Activated CD8-positive, alpha-beta T cell treated with anti-CD3 and anti-CD28 coated beads for 36 hours (primary cell): ENCODE data around the gene GGPS1. TPM values are rescaled to one million over a fixed set of nuclear protein-coding genes. Genes with fewer than 3 reads are reported as not detected.
A peak's percentile ranks its signal among the peaks of the same experiment; 100 is the strongest.
"Not testable (repeated sequence)": the region's sequence is repeated elsewhere in the genome, so short reads cannot be mapped to it uniquely, and the experiment has no call there.

Experiments
- ATAC-seq: fragments of 200-7000 bp; cut with Tn5 transposase; one replicate; pipeline ENCODE4 v1.10.0; 2021; ENCODE audit warnings: mild to moderate bottlenecking, moderate library complexity
- CTCF ChIA-PET: fragments of 350-600 bp; sonication (Branson Sonifier 250); formaldehyde crosslinking; loops from one replicate; lab custom pipeline; 2021; ENCODE audit warnings: antibody characterized with exemption; lab: Charles Lee
- POLR2A ChIA-PET: fragments of 350-600 bp; sonication (Branson Sonifier 250); formaldehyde crosslinking; loops from one replicate; lab custom pipeline; 2021; ENCODE audit warnings: antibody characterized with exemption; lab: Charles Lee
- DNase-seq: peaks from one replicate; pipeline ENCODE4 v3.0.0-alpha.2; 2020
- H3K27ac Mint-ChIP-seq: one replicate; pipeline ENCODE4 v1.8.0; 2021; ENCODE audit warnings: mild to moderate bottlenecking, mixed read lengths
- H3K27me3 Mint-ChIP-seq: one replicate; pipeline ENCODE4 v1.8.0; 2021; ENCODE audit warnings: mixed read lengths
- H3K36me3 Mint-ChIP-seq: one replicate; pipeline ENCODE4 v1.8.0; 2021; ENCODE audit warnings: low read depth, mixed read lengths
- H3K4me1 Mint-ChIP-seq: one replicate; pipeline ENCODE4 v1.8.0; 2021; ENCODE audit warnings: low read depth, mixed read lengths
- H3K4me3 Mint-ChIP-seq: one replicate; pipeline ENCODE4 v1.8.0; 2021; ENCODE audit warnings: mild to moderate bottlenecking, moderate library complexity, mixed read lengths
- H3K9me3 Mint-ChIP-seq: one replicate; pipeline ENCODE4 v1.8.0; 2021; ENCODE audit warnings: mixed read lengths
- CTCF ChIP-seq: fragments of 200-600 bp; IDR thresholded peaks from one replicate; pipeline ENCODE4 v1.8.0; 2022; ENCODE audit warnings: antibody characterized with exemption, mild to moderate bottlenecking
- intact Hi-C: fragments of 100-400 bp; cut with micrococcal nuclease; formaldehyde crosslinking; loops from one replicate; pipeline ENCODE4 v1.10.0; 2022
- total RNA-seq, 2 experiments: library from RNA; stranded (reverse); gene quantifications; one replicate each; pipeline ENCODE4 v1.2.3, GENCODE V29; 2021

The GGPS1 gene
- total RNA-seq, 2 experiments from 2014 or later = 35.4 to 37.8 TPM

- Mint-ChIP-seq H3K27ac (no peak overlapping the region), H3K4me3 (peak overlapping the region; percentile 95), H3K27me3 (no peaks in the 10 kb centered on the region), H3K36me3 (peaks cover 5% of the 10 kb centered on the region), H3K4me1 (peaks cover 22% of the 10 kb centered on the region), H3K9me3 (no peaks in the 10 kb centered on the region)
- DNase-seq (no peak), ATAC-seq (no peak)
- POLR2A ChIA-PET = interaction anchor here (0.7 to 1.2 kb wide), 2 partner anchors 11 to 44 kb away, joined by 3 read pairs; no protein-coding TSS in a partner anchor
- no peak for TF ChIP-seq CTCF
- intact Hi-C loops = loop anchor here (5.0 kb wide), 1 partner anchor 36 kb away; no protein-coding TSS in a partner anchor
- CTCF ChIA-PET = no interaction called here
These were observed 40.1 kb downstream of the GGPS1 start for GRCh38 chr1:235368428-235368827.

- ChIA-PET CTCF (interaction anchor here (1.1 kb wide), 1 partner anchor 117 kb away, joined by 5 read pairs; no protein-coding TSS in a partner anchor), POLR2A (no interaction called here)
- no peak overlapping the region for H3K27ac Mint-ChIP-seq
- no peak for DNase-seq
- H3K4me1 Mint-ChIP-seq = peaks cover 22% of the 10 kb centered on the region
- H3K27me3 Mint-ChIP-seq = no peaks in the 10 kb centered on the region
- no peaks in the 10 kb centered on the region for H3K9me3 Mint-ChIP-seq
- peak overlapping the region; percentile 24 for H3K4me3 Mint-ChIP-seq
- intact Hi-C loops = loop anchor here (5.0 kb wide), 1 partner anchor 38 kb away; no protein-coding TSS in a partner anchor
- ATAC-seq = no peak
- no peak for TF ChIP-seq CTCF
- H3K36me3 Mint-ChIP-seq = peaks cover 9% of the 10 kb centered on the region
These were observed 41.4 kb downstream of the GGPS1 start for GRCh38 chr1:235369802-235370201.

GRCh38 chr1:235375919-235376605, 47.7 kb downstream of the GGPS1 start:
- ATAC-seq = no peak
- no peak for TF ChIP-seq CTCF
- ChIA-PET POLR2A (interaction anchor here (0.9 kb wide), 1 partner anchor 9 kb away, joined by 3 read pairs; the partner anchor contains the start of gene TBCE), CTCF (interaction anchor here (1.4 to 4.0 kb wide), 2 partner anchors 9 to 40 kb away, joined by 3 to 18 read pairs; partner anchors contain the start of gene TBCE)
- Mint-ChIP-seq H3K27ac (no peak overlapping the region), H3K36me3 (peaks cover 18% of the 10 kb centered on the region), H3K4me1 (peaks cover 9% of the 10 kb centered on the region), H3K27me3 (no peaks in the 10 kb centered on the region), H3K4me3 (no peak overlapping the region), H3K9me3 (no peaks in the 10 kb centered on the region)
- intact Hi-C loops = no loop called here
- DNase-seq = no peak

GRCh38 chr1:235378134-235378735, 49.9 kb downstream of the GGPS1 start:
- H3K4me1 Mint-ChIP-seq, H3K9me3 Mint-ChIP-seq, H3K27ac Mint-ChIP-seq, H3K27me3 Mint-ChIP-seq, intact Hi-C loops, DNase-seq, POLR2A ChIA-PET, H3K4me3 Mint-ChIP-seq, ATAC-seq: not testable (repeated sequence)
- CTCF ChIA-PET = interaction anchor here (4.0 kb wide), 1 partner anchor 38 kb away, joined by 18 read pairs; no protein-coding TSS in a partner anchor
- H3K36me3 Mint-ChIP-seq = peaks cover 25% of the 10 kb centered on the region

- H3K4me3 Mint-ChIP-seq, DNase-seq, H3K27ac Mint-ChIP-seq, H3K9me3 Mint-ChIP-seq, POLR2A ChIA-PET, CTCF ChIA-PET, H3K27me3 Mint-ChIP-seq, H3K4me1 Mint-ChIP-seq, intact Hi-C loops, ATAC-seq: not testable (repeated sequence)
- H3K36me3 Mint-ChIP-seq = peaks cover 25% of the 10 kb centered on the region
These were observed 53.8 kb downstream of the GGPS1 start for GRCh38 chr1:235381955-235382739.

- CTCF ChIA-PET, H3K27ac Mint-ChIP-seq, intact Hi-C loops, H3K4me1 Mint-ChIP-seq, DNase-seq, POLR2A ChIA-PET, ATAC-seq, H3K4me3 Mint-ChIP-seq, H3K27me3 Mint-ChIP-seq, H3K9me3 Mint-ChIP-seq: not testable (repeated sequence)
- H3K36me3 Mint-ChIP-seq = peaks cover 34% of the 10 kb centered on the region
These were observed 57.3 kb downstream of the GGPS1 start for GRCh38 chr1:235385633-235386032.
